CD4-positive, alpha-beta T cell (primary cell): ENCODE results near the gene TMCO4. TPM values are rescaled to one million over a fixed set of nuclear protein-coding genes. Genes with fewer than 3 reads are reported as not detected.
A peak's percentile ranks its signal among the peaks of the same experiment; 100 is the strongest.

ENCODE experiments used
- ATAC-seq: fragments of 200-7000 bp; cut with Tn5 transposase; one replicate; pipeline ENCODE4 v1.10.0; 2022; ENCODE audit warnings: mild to moderate bottlenecking; ENCODE audit not compliant: poor library complexity
- CTCF ChIA-PET: fragments of 350-600 bp; sonication (Branson Sonifier 250); formaldehyde crosslinking; loops from one replicate; lab custom pipeline; 2021; ENCODE audit warnings: antibody characterized with exemption, inconsistent platforms; lab: Charles Lee
- POLR2A ChIA-PET: fragments of 350-600 bp; sonication (Branson Sonifier 250); formaldehyde crosslinking; loops from one replicate; lab custom pipeline; 2021; ENCODE audit warnings: antibody characterized with exemption, inconsistent platforms; lab: Charles Lee
- DNase-seq, 14 experiments: peaks; one replicate each; pipeline ENCODE4 v3.0.0-alpha.2; 2013 to 2020; ENCODE audit warnings: mixed read lengths in 2 of 14
- H3K27ac ChIP-seq, 2 donors: one replicate each; pipeline versions ENCODE4 v1.5.1 to v1.7.0; 2013; ENCODE audit warnings: low read length in 2 of 2, low read depth in 1 of 2, mild to moderate bottlenecking in 1 of 2
- H3K27me3 ChIP-seq, 2 experiments: 1 replicate in 1 of 2; 2 replicates in 1 of 2; pipeline versions ENCODE4 v1.6.1 to v1.7.0; 2013; ENCODE audit warnings: low read length in 2 of 2, control low read depth in 1 of 2, mild to moderate bottlenecking in 1 of 2, moderate library complexity in 1 of 2; ENCODE audit not compliant: insufficient read depth in 2 of 2, control insufficient read depth in 1 of 2
- H3K36me3 ChIP-seq: one replicate; pipeline ENCODE4 v1.6.1; 2013; ENCODE audit warnings: low read length, control low read depth; ENCODE audit not compliant: insufficient read depth
- H3K4me1 ChIP-seq: one replicate; pipeline ENCODE4 v1.6.1; 2013; ENCODE audit warnings: low read length, control low read depth; ENCODE audit not compliant: insufficient read depth
- H3K4me3 ChIP-seq: one replicate; pipeline ENCODE4 v1.5.1; 2013; ENCODE audit warnings: mild to moderate bottlenecking, low read length, moderate library complexity
- H3K9me3 ChIP-seq, 2 experiments: 1 replicate in 1 of 2; 2 replicates in 1 of 2; pipeline versions ENCODE4 v1.6.1 to v1.7.0; 2013; ENCODE audit warnings: low read length in 2 of 2, mild to moderate bottlenecking in 2 of 2, control low read depth in 1 of 2, moderate library complexity in 1 of 2; ENCODE audit not compliant: control insufficient read depth in 1 of 2, insufficient read depth in 1 of 2
- H3K27ac Mint-ChIP-seq: one replicate; pipeline ENCODE4 v1.8.0; 2020; ENCODE audit warnings: mixed read lengths
- H3K27me3 Mint-ChIP-seq: one replicate; pipeline ENCODE4 v1.8.0; 2021; ENCODE audit warnings: mixed read lengths
- H3K36me3 Mint-ChIP-seq: one replicate; pipeline ENCODE4 v1.8.0; 2021; ENCODE audit warnings: low read depth, mixed read lengths
- H3K4me1 Mint-ChIP-seq: one replicate; pipeline ENCODE4 v1.8.0; 2021; ENCODE audit warnings: low read depth, mixed read lengths
- H3K4me3 Mint-ChIP-seq: one replicate; pipeline ENCODE4 v1.8.0; 2020; ENCODE audit warnings: mild to moderate bottlenecking, mixed read lengths
- H3K9me3 Mint-ChIP-seq: one replicate; pipeline ENCODE4 v1.8.0; 2020; ENCODE audit warnings: mixed read lengths
- CTCF ChIP-seq: fragments of 200-600 bp; IDR thresholded peaks from one replicate; pipeline ENCODE4 v1.8.0; 2022; ENCODE audit warnings: antibody characterized with exemption, mild to moderate bottlenecking
- intact Hi-C, 2 experiments: fragments of 100-400 bp; cut with DNase I in 1 of 2; cut with micrococcal nuclease in 1 of 2; formaldehyde crosslinking; loops; one replicate each; pipeline versions ENCODE4 v1.15.1 to v1.9.0; 2023 to 2025; cut with DNase I, micrococcal nuclease
- total RNA-seq, 174 experiments: library from RNA in 2 of 174; stranded (reverse) in 2 of 174; gene quantifications; one replicate each; pipeline ENCODE4 v1.2.3 and lab custom pipeline; 2021 to 2026

TMCO4 gene
- total RNA-seq, 2 experiments from 2014 or later: 12.4 to 13.9 TPM

- POLR2A ChIA-PET: no interaction called here
Observed at GRCh38 chr1:19665496-19666465, 133.9 kb downstream of the TMCO4 start.

GRCh38 chr1:19665186-19665495 is 134.6 kb downstream of the TMCO4 start:
- no peak for ATAC-seq
- H3K4me1 Mint-ChIP-seq: peaks cover 45% of the 10 kb centered on the region
- intact Hi-C loops: loop anchor here in 1 of 2 experiments (10.0 kb wide), 1 partner anchor 380 kb away; no protein-coding TSS in a partner anchor
- no peak for TF ChIP-seq CTCF
- H3K27ac Mint-ChIP-seq: no peak overlapping the region
- no peaks in the 10 kb centered on the region for H3K9me3 Mint-ChIP-seq
- H3K4me3 Mint-ChIP-seq: peak overlapping the region; percentile 83
- ChIA-PET POLR2A (no interaction called here), CTCF (no interaction called here)
- peaks cover 54% of the 10 kb centered on the region for H3K27me3 Mint-ChIP-seq
- peaks cover 10% of the 10 kb centered on the region in 2 experiments for H3K27me3 ChIP-seq
- peaks cover 26% of the 10 kb centered on the region for H3K4me1 ChIP-seq
- peak overlapping the region; percentile 39 for H3K4me3 ChIP-seq
- H3K27ac ChIP-seq: no peak overlapping the region
- no peak for DNase-seq
- H3K36me3 Mint-ChIP-seq: no peaks in the 10 kb centered on the region
- H3K9me3 ChIP-seq: no peaks in the 10 kb centered on the region
- no peaks in the 10 kb centered on the region for H3K36me3 ChIP-seq

More at GRCh38 chr1:19665496-19666465, 133.9 kb downstream of the TMCO4 start:
- H3K27ac Mint-ChIP-seq: no peak overlapping the region
- peak overlapping the region; percentile 89 for H3K4me3 Mint-ChIP-seq
- DNase-seq: peak in 1 of 14 experiments; percentile 50
- TF ChIP-seq CTCF: no peak
- Histone ChIP-seq H3K36me3 (no peaks in the 10 kb centered on the region), H3K27ac (no peak overlapping the region), H3K9me3 (no peaks in the 10 kb centered on the region), H3K27me3 (peaks cover 10% of the 10 kb centered on the region in 2 experiments), H3K4me1 (peaks cover 26% of the 10 kb centered on the region), H3K4me3 (peak overlapping the region; percentile 39)
- peaks cover 45% of the 10 kb centered on the region for H3K4me1 Mint-ChIP-seq
- ATAC-seq: peak; percentile 30
- H3K27me3 Mint-ChIP-seq: peaks cover 55% of the 10 kb centered on the region
- CTCF ChIA-PET: interaction anchor here (2.4 kb wide), 1 partner anchor 39 kb away, joined by 8 read pairs; no protein-coding TSS in a partner anchor
- intact Hi-C loops: loop anchor here in 1 of 2 experiments (10.0 kb wide), 1 partner anchor 379 kb away; no protein-coding TSS in a partner anchor
- H3K9me3 Mint-ChIP-seq: no peaks in the 10 kb centered on the region
- no peaks in the 10 kb centered on the region for H3K36me3 Mint-ChIP-seq

GRCh38 chr1:19664453-19665185 is 135.1 kb downstream of the TMCO4 start, which contains the start of gene HTR6:
HTR6 (plus strand) TSS chr1:19664875; CDS start chr1:19665754, 879 bp downstream.
- intact Hi-C loops: loop anchor here in 1 of 2 experiments (10.0 kb wide), 1 partner anchor 380 kb away; no protein-coding TSS in a partner anchor
- Histone ChIP-seq H3K9me3 (no peaks in the 10 kb centered on the region), H3K4me3 (peak within 1 kb of the TSS; percentile 46), H3K36me3 (no peaks in the 10 kb centered on the region), H3K27ac (no peak within 1 kb of the TSS), H3K4me1 (peaks cover 32% of the 10 kb centered on the region), H3K27me3 (peaks cover 10% of the 10 kb centered on the region in 2 experiments)
- ChIA-PET POLR2A (no interaction called here), CTCF (no interaction called here)
- ATAC-seq (peak; percentile 54), DNase-seq (peak in 6 of 14 experiments; percentile 28 to 75 (median 56))
- no peak for TF ChIP-seq CTCF
- Mint-ChIP-seq H3K27me3 (peaks cover 52% of the 10 kb centered on the region), H3K4me1 (peaks cover 44% of the 10 kb centered on the region), H3K4me3 (peak within 1 kb of the TSS; percentile 83), H3K9me3 (no peaks in the 10 kb centered on the region), H3K36me3 (no peaks in the 10 kb centered on the region), H3K27ac (peak within 1 kb of the TSS; percentile 42)
